ENCODE measurements around the gene PAPPA.

DNA sequence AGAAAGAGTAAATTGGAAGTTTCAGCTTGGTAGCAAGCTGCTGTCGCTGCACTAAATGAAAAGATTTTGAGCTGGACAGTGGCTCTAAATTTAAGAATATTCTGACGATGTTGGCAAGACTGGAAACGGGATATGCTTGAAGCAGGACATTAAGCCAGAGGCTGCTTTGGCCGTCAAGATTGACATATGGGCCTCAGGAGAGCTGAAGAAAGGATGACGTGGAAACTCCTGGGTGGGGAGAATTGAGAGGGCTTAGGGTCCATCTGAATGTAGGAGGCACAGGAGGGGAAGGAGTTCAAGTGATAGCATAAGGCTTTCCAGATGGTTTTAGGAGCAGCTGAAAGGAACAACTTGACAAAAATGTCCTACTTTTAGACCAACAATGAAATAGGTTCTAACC lies 108.9 kb downstream of the PAPPA start:
- TF ChIP-seq POLR2A (IDR thresholded peaks at IDR 0.05; ENCODE audit: low read length) (no peak), GATA1 (IDR thresholded peaks at IDR 0.05; ENCODE audit: low read depth, low read length) (no peak)
